IPS-15b (cell line): ENCODE data around the gene MVK.

Source experiments
- H3K27me3 ChIP-seq: one replicate; pipeline ENCODE4 v1.6.1; 2013; ENCODE audit warnings: low read length; ENCODE audit not compliant: control insufficient read depth, insufficient read depth
- H3K36me3 ChIP-seq: one replicate; pipeline ENCODE4 v1.6.1; 2013; ENCODE audit warnings: low read length; ENCODE audit not compliant: control insufficient read depth, insufficient read depth
- H3K4me1 ChIP-seq: one replicate; pipeline ENCODE4 v1.6.1; 2013; ENCODE audit warnings: mild to moderate bottlenecking, low read length; ENCODE audit not compliant: control insufficient read depth, insufficient read depth
- H3K4me3 ChIP-seq: one replicate; pipeline ENCODE4 v1.5.1; 2013; ENCODE audit warnings: low read depth, low read length
- H3K9ac ChIP-seq: one replicate; pipeline ENCODE4 v1.6.1; 2013; ENCODE audit warnings: low read depth, mild to moderate bottlenecking, low read length
- H3K9me3 ChIP-seq: one replicate; pipeline ENCODE4 v1.6.1; 2013; ENCODE audit warnings: mild to moderate bottlenecking, low read length; ENCODE audit not compliant: control insufficient read depth, insufficient read depth

Gene MVK

DNA sequence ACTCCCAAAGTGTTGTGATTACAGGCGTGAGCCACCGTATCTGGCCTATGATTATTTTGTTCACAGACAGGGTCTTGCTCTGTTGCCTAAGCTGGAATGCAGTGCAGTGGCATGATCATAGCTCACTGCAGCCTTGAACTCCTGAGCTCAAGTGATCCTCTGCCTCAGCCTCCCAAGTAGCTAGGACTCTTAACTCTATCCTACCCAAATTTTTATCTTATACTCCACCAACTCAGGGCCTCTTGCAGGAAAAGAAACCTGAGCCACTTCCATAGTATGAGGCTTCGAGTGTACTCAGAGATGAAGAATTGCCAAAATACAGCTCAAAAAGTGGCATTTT is 1.1 kb upstream of the MVK start:
- Histone ChIP-seq H3K4me1 (peaks cover 3% of the 10 kb centered on the region), H3K36me3 (peaks cover under 1% of the 10 kb centered on the region), H3K4me3 (peak overlapping the region; percentile 82), H3K27me3 (no peaks in the 10 kb centered on the region), H3K9ac (no peak overlapping the region), H3K9me3 (no peaks in the 10 kb centered on the region)

- no peak overlapping the region for H3K9ac ChIP-seq
- peaks cover 4% of the 10 kb centered on the region for H3K36me3 ChIP-seq
- H3K27me3 ChIP-seq = no peaks in the 10 kb centered on the region
These were observed 285 bp downstream of the MVK start for GRCh38 chr12:109573914-109574244.

GRCh38 chr12:109575683-109576082 is 2.1 kb downstream of the MVK start:
- Histone ChIP-seq H3K36me3 (peaks cover 8% of the 10 kb centered on the region), H3K27me3 (no peaks in the 10 kb centered on the region), H3K4me3 (no peak overlapping the region), H3K4me1 (peaks cover 3% of the 10 kb centered on the region), H3K9me3 (no peaks in the 10 kb centered on the region), H3K9ac (no peak overlapping the region)

More at GRCh38 chr12:109573914-109574244, 285 bp downstream of the MVK start:
- Histone ChIP-seq H3K9me3 (no peaks in the 10 kb centered on the region), H3K4me3 (peak overlapping the region; percentile 57), H3K4me1 (peaks cover 3% of the 10 kb centered on the region)

DNA sequence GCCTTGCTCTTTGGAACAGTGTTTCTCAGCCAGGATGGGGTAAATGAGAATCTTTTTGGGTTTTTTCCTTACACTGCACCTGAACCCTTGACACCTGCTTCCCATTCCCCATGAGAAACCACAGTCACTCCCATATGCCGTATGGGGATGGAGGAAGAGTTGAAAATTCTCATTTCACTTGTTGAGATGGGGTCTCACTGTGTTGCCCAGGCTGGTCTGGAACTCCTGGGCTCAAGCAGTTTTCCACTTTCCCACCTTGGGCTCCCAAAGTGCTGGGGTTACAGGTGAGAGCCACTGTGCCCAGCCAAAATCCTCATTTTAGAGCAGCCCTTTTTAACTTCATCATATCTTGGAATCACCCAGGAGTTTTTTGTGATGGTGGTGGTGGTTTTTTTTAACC is 3.7 kb downstream of the MVK start:
- Histone ChIP-seq H3K4me1 (peaks cover 3% of the 10 kb centered on the region), H3K9ac (no peak overlapping the region), H3K4me3 (no peak overlapping the region), H3K36me3 (peaks cover 13% of the 10 kb centered on the region), H3K9me3 (no peaks in the 10 kb centered on the region), H3K27me3 (no peaks in the 10 kb centered on the region)

DNA sequence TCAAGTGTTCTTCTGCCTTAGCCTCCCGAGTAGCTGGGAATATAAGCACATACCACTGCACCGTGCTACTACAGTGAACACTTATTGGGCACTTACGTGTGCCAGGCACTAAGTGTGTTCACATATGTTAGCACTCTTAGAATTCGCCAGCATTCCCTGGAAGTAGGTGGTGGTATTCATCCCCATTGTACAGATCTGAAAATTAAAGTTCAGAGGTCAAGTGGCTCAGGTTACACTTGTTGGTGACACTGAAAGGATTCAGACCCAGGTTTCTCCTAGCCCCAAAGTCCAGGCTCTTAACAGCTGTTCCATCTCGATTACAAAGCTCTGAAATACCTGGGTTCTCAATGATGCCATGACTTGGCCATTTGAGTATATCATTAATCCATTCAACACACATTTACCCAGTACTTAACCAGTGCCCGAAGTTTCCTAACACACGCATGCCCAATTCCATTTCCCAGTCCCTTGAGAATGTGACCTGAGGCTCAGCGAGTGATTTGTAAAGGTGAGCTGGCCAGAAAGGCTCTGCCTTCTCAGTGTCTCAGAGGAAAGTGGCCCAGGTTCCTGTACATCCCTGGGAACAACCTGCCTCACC is 4.8 kb downstream of the MVK start:
- H3K4me1 ChIP-seq = no peaks in the 10 kb centered on the region
- H3K27me3 ChIP-seq = no peaks in the 10 kb centered on the region
- H3K9ac ChIP-seq = no peak overlapping the region
- peaks cover 13% of the 10 kb centered on the region for H3K36me3 ChIP-seq
- H3K9me3 ChIP-seq = no peaks in the 10 kb centered on the region
- H3K4me3 ChIP-seq = no peak overlapping the region

DNA sequence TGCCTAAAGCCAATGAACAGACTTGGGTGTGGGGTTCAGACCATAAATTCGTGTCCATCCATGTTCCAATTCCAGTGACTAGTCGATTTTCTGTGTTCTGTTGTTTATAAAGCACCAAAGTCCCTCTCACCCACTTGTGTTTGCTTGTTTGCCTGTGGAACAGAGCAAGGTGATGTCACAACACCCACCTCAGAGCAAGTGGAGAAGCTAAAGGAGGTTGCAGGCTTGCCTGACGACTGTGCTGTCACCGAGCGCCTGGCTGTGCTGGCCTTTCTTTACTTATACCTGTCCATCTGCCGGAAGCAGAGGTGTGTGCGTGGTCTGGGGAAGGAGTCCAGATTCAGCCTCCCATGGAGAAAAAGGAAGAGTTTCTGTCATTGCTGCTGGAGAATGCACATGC is 6.0 kb downstream of the MVK start:
- H3K9ac ChIP-seq = no peak overlapping the region
- no peaks in the 10 kb centered on the region for H3K27me3 ChIP-seq
- H3K9me3 ChIP-seq = no peaks in the 10 kb centered on the region
- H3K4me3 ChIP-seq = no peak overlapping the region
- peaks cover 16% of the 10 kb centered on the region for H3K36me3 ChIP-seq
- H3K4me1 ChIP-seq = no peaks in the 10 kb centered on the region

- no peak overlapping the region for H3K4me3 ChIP-seq
- H3K9ac ChIP-seq = no peak overlapping the region
- no peaks in the 10 kb centered on the region for H3K9me3 ChIP-seq
- no peaks in the 10 kb centered on the region for H3K27me3 ChIP-seq
- peaks cover 16% of the 10 kb centered on the region for H3K36me3 ChIP-seq
- no peaks in the 10 kb centered on the region for H3K4me1 ChIP-seq
These were observed 6.7 kb downstream of the MVK start for GRCh38 chr12:109580272-109580671.

DNA sequence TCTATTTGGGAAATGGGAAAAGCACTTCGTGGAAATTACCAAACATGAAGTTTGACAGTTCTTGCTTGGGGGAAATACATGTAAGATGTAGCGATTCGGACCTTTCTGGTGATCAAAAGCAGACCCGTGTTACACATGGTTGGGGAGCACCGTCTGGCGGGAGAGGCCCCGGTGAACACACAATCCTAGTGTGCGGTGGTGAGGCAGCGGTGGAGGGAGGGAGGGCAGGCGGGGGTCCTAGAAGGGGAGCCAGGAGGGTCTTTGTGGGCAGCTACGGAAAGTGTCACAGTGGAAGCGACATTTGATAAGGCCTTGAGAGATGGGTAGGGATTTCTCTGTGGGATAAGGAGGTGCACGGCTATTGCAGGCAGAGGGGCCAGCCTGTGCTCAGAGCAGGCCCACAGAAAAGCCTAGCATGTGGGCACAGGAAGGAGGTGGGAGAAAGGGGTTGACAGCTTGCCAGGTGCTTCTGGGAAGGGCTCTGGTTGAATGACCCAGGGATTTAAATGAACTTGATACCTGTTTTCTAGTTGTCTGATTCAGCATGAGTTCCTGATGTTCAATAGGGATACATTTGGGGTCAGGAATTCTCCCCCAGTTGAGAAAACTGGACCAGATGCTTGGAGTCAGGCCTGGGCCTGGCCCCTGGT is 7.2 kb downstream of the MVK start:
- no peaks in the 10 kb centered on the region for H3K4me1 ChIP-seq
- H3K9ac ChIP-seq = no peak overlapping the region
- peaks cover 16% of the 10 kb centered on the region for H3K36me3 ChIP-seq
- no peak overlapping the region for H3K4me3 ChIP-seq
- no peaks in the 10 kb centered on the region for H3K9me3 ChIP-seq
- H3K27me3 ChIP-seq = no peaks in the 10 kb centered on the region

GRCh38 chr12:109581334-109581691 is 7.7 kb downstream of the MVK start:
- no peaks in the 10 kb centered on the region for H3K27me3 ChIP-seq
- H3K4me3 ChIP-seq = no peak overlapping the region
- no peak overlapping the region for H3K9ac ChIP-seq
- no peaks in the 10 kb centered on the region for H3K9me3 ChIP-seq
- peaks cover 16% of the 10 kb centered on the region for H3K36me3 ChIP-seq
- H3K4me1 ChIP-seq = no peaks in the 10 kb centered on the region

DNA sequence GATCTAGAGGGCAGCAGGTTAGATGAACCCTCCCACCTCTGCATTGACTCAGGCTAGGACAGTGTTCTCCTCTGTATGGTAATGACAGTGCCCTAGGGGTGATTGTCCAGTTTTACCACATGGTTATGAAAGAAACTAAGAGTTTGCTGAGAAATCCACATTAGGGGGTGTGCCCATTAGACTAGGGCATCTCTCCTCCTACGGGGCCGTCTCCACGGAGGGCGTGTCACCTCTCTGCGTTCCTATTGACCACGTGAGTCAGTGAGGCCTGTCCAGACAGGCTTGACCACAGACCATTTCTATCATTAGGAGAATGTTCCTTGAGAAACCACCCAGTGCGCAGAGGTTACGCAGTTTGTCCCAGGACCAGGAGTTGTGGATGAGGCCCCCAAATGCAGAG is 8.3 kb downstream of the MVK start:
- Histone ChIP-seq H3K9ac (no peak overlapping the region), H3K4me1 (no peaks in the 10 kb centered on the region), H3K4me3 (no peak overlapping the region), H3K27me3 (no peaks in the 10 kb centered on the region), H3K9me3 (no peaks in the 10 kb centered on the region), H3K36me3 (peaks cover 16% of the 10 kb centered on the region)

GRCh38 chr12:109582636-109583035 is 9.0 kb downstream of the MVK start:
- Histone ChIP-seq H3K4me1 (no peaks in the 10 kb centered on the region), H3K9ac (no peak overlapping the region), H3K27me3 (no peaks in the 10 kb centered on the region), H3K4me3 (no peak overlapping the region), H3K36me3 (peaks cover 15% of the 10 kb centered on the region), H3K9me3 (no peaks in the 10 kb centered on the region)

DNA sequence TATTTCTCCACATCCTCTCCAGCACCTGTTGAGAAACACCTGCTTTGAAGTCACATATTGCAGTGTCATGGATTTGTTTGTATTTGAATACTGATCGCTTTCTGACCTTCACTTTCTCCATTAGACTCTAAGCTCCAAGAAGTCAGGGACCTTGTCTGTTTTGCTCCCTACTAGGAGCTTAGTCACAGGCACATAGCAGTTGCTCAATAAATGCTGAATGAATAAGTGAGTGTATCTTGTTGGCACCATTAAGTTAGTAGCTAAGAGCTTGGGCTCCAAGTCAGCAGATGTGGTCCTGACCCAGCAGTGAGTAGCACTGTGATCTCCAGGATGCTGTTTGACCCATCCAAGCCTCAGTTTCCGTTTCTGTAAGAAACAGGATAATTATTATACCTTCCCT is 10.1 kb downstream of the MVK start:
- Histone ChIP-seq H3K9ac (no peak overlapping the region), H3K9me3 (no peaks in the 10 kb centered on the region), H3K36me3 (peaks cover 14% of the 10 kb centered on the region), H3K27me3 (no peaks in the 10 kb centered on the region), H3K4me3 (no peak overlapping the region), H3K4me1 (no peaks in the 10 kb centered on the region)
